GM21529 (cell line): ENCODE data around the gene PTPRCAP.
A peak's percentile ranks its signal among the peaks of the same experiment; 100 is the strongest.

Experiments
- ATAC-seq: cut with Tn5 transposase; IDR thresholded peaks from one replicate; pipeline ENCODE4 v1.9.1; 2021; ENCODE audit not compliant: unreplicated experiment

Gene PTPRCAP

GRCh38 chr11:67398661-67399563, 38.6 kb downstream of the PTPRCAP start:
- ATAC-seq: no peak

GRCh38 chr11:67397986-67398660, 39.4 kb downstream of the PTPRCAP start:
- no peak for ATAC-seq

GRCh38 chr11:67397536-67397935, 39.9 kb downstream of the PTPRCAP start:
- ATAC-seq: no peak

GRCh38 chr11:67396587-67397389, 40.7 kb downstream of the PTPRCAP start:
- ATAC-seq: no peak

GRCh38 chr11:67396259-67396581, 41.3 kb downstream of the PTPRCAP start:
- no peak for ATAC-seq

- ATAC-seq: no peak
Observed at GRCh38 chr11:67395555-67396258, 41.8 kb downstream of the PTPRCAP start.

- no peak for ATAC-seq
Observed at GRCh38 chr11:67393990-67394389, 43.5 kb downstream of the PTPRCAP start.

- ATAC-seq: no peak
Observed at GRCh38 chr11:67393437-67393836, 44.0 kb downstream of the PTPRCAP start.

GRCh38 chr11:67392183-67392715, 45.2 kb downstream of the PTPRCAP start:
- ATAC-seq: peak; percentile 9

GRCh38 chr11:67391304-67392182, 45.9 kb downstream of the PTPRCAP start, which contains the start of gene RAD9A:
TSS of gene RAD9A (plus strand) at chr11:67391986. CDS start at chr11:67392045, 59 bp downstream.
- peak; percentile 62 for ATAC-seq

GRCh38 chr11:67390947-67391303, 46.6 kb downstream of the PTPRCAP start:
- no peak for ATAC-seq

GRCh38 chr11:67389477-67389876, 48.0 kb downstream of the PTPRCAP start:
- ATAC-seq: no peak

GRCh38 chr11:67387518-67387917, 50.0 kb downstream of the PTPRCAP start:
- ATAC-seq: no peak

GRCh38 chr11:67387069-67387468, 50.4 kb downstream of the PTPRCAP start:
- ATAC-seq: no peak
